ENCODE data around the gene RGS6. TPM values are rescaled to one million over a fixed set of nuclear protein-coding genes. Genes with fewer than 3 reads are reported as not detected.

RGS6 gene
- total RNA-seq, 3 donors from 2014 or later: 3.4 to 9.2 (median 4.5) TPM

- Histone ChIP-seq H3K9me3 (peaks cover 0 to 4% of the 10 kb centered on the region in 2 donors), H3K27ac (no peak overlapping the region), H3K4me1 (no peaks in the 10 kb centered on the region), H3K4me3 (no peak overlapping the region), H3K27me3 (no peaks in the 10 kb centered on the region), H3K36me3 (no peaks in the 10 kb centered on the region)
- no peak for DNase-seq (ENCODE audit: low spot score in 2 of 2)
- intact Hi-C loops (cut with DNase I; ENCODE audit: low total_unique reads): no loop called here
- TF ChIP-seq CTCF (IDR thresholded peaks at IDR 0.05): no peak
- no peak for TF ChIP-seq POLR2AphosphoS5 (IDR thresholded peaks at IDR 0.05)
- TF ChIP-seq POLR2A (IDR thresholded peaks at IDR 0.05): no peak
Measured at GRCh38 chr14:72333357-72333756, 401.1 kb downstream of the RGS6 start.

GRCh38 chr14:72336311-72336980, 404.2 kb downstream of the RGS6 start:
- H3K9me3 ChIP-seq: peaks cover 0 to 4% of the 10 kb centered on the region in 2 donors
- TF ChIP-seq CTCF (IDR thresholded peaks at IDR 0.05) (no peak), POLR2AphosphoS5 (IDR thresholded peaks at IDR 0.05) (no peak), POLR2A (IDR thresholded peaks at IDR 0.05) (no peak)
- no peaks in the 10 kb centered on the region for H3K36me3 ChIP-seq
- no peak for DNase-seq (ENCODE audit: low spot score in 2 of 2)
- H3K27me3 ChIP-seq: no peaks in the 10 kb centered on the region
- no peaks in the 10 kb centered on the region for H3K4me1 ChIP-seq
- no peak overlapping the region for H3K27ac ChIP-seq
- intact Hi-C loops (cut with DNase I; ENCODE audit: low total_unique reads): no loop called here
- H3K4me3 ChIP-seq: no peak overlapping the region

- H3K36me3 ChIP-seq: no peaks in the 10 kb centered on the region
- no peaks in the 10 kb centered on the region for H3K4me1 ChIP-seq
- DNase-seq (ENCODE audit: low spot score in 2 of 2): no peak
- intact Hi-C loops (cut with DNase I; ENCODE audit: low total_unique reads): no loop called here
- no peak overlapping the region for H3K27ac ChIP-seq
- H3K9me3 ChIP-seq: peaks cover 0 to 4% of the 10 kb centered on the region in 2 donors
- no peaks in the 10 kb centered on the region for H3K27me3 ChIP-seq
- no peak overlapping the region for H3K4me3 ChIP-seq
- no peak for TF ChIP-seq POLR2A (IDR thresholded peaks at IDR 0.05)
- no peak for TF ChIP-seq POLR2AphosphoS5 (IDR thresholded peaks at IDR 0.05)
- no peak for TF ChIP-seq CTCF (IDR thresholded peaks at IDR 0.05)
Measured at GRCh38 chr14:72341237-72341636, 409.0 kb downstream of the RGS6 start.

- no peak overlapping the region for H3K4me3 ChIP-seq
- H3K36me3 ChIP-seq: no peaks in the 10 kb centered on the region
- H3K27ac ChIP-seq: no peak overlapping the region
- DNase-seq (ENCODE audit: low spot score in 2 of 2): no peak
- TF ChIP-seq CTCF (IDR thresholded peaks at IDR 0.05) (no peak), POLR2AphosphoS5 (IDR thresholded peaks at IDR 0.05) (no peak), POLR2A (IDR thresholded peaks at IDR 0.05) (no peak)
- no peaks in the 10 kb centered on the region for H3K4me1 ChIP-seq
- H3K9me3 ChIP-seq: peaks cover 0 to 4% of the 10 kb centered on the region in 2 donors
- intact Hi-C loops (cut with DNase I; ENCODE audit: low total_unique reads): no loop called here
- no peaks in the 10 kb centered on the region for H3K27me3 ChIP-seq
Measured at GRCh38 chr14:72341686-72342085, 409.5 kb downstream of the RGS6 start.

- DNase-seq (ENCODE audit: low spot score in 2 of 2): no peak
- no peak overlapping the region for H3K27ac ChIP-seq
- TF ChIP-seq POLR2AphosphoS5 (IDR thresholded peaks at IDR 0.05) (no peak), CTCF (IDR thresholded peaks at IDR 0.05) (no peak), POLR2A (IDR thresholded peaks at IDR 0.05) (no peak)
- intact Hi-C loops (cut with DNase I; ENCODE audit: low total_unique reads): no loop called here
- H3K4me3 ChIP-seq: no peak overlapping the region
- no peaks in the 10 kb centered on the region for H3K9me3 ChIP-seq
- no peaks in the 10 kb centered on the region for H3K27me3 ChIP-seq
- H3K4me1 ChIP-seq: no peaks in the 10 kb centered on the region
- no peaks in the 10 kb centered on the region for H3K36me3 ChIP-seq
Measured at GRCh38 chr14:72347118-72347517, 414.9 kb downstream of the RGS6 start.

All from breast epithelium (tissue), 4 donors.